CD8-positive, alpha-beta memory T cell (primary cell): Measurements from ENCODE around the gene TNFRSF1B. TPM values are rescaled to one million over a fixed set of nuclear protein-coding genes. Genes with fewer than 3 reads are reported as not detected.
A peak's percentile ranks its signal among the peaks of the same experiment; 100 is the strongest.

Source experiments
- CTCF ChIA-PET: fragments of 350-600 bp; sonication (Branson Sonifier 250); formaldehyde crosslinking; loops from one replicate; lab custom pipeline; 2021; ENCODE audit warnings: antibody characterized with exemption; lab: Charles Lee
- POLR2A ChIA-PET: fragments of 350-600 bp; sonication (Branson Sonifier 250); formaldehyde crosslinking; loops from one replicate; lab custom pipeline; 2021; ENCODE audit warnings: antibody characterized with exemption; lab: Charles Lee
- DNase-seq, 5 donors: peaks; one replicate each; pipeline versions ENCODE4 v3.0.0 to v3.0.0-alpha.2; 2020 to 2022; ENCODE audit warnings: mixed read lengths in 1 of 5
- H3K27ac ChIP-seq: one replicate; pipeline ENCODE4 v1.7.0; 2013; ENCODE audit warnings: low read depth, mild to moderate bottlenecking, low read length, moderate library complexity
- H3K27me3 ChIP-seq: 2 replicates; pipeline ENCODE4 v1.7.0; 2013; ENCODE audit warnings: low read length, mild to moderate bottlenecking; ENCODE audit not compliant: insufficient read depth, poor library complexity, severe bottlenecking
- H3K36me3 ChIP-seq: 2 replicates; pipeline ENCODE4 v1.7.0; 2013; ENCODE audit warnings: mild to moderate bottlenecking, low read length, moderate library complexity; ENCODE audit not compliant: insufficient read depth
- H3K4me1 ChIP-seq: 2 replicates; pipeline ENCODE4 v1.7.0; 2013; ENCODE audit warnings: mild to moderate bottlenecking, low read length, moderate library complexity; ENCODE audit not compliant: insufficient read depth
- H3K4me3 ChIP-seq: 2 replicates; pipeline ENCODE4 v1.7.0; 2013; ENCODE audit warnings: mild to moderate bottlenecking, low read length
- H3K9me3 ChIP-seq: 2 replicates; pipeline ENCODE4 v1.7.0; 2013; ENCODE audit warnings: mild to moderate bottlenecking, low read length
- H3K27ac Mint-ChIP-seq, 8 donors: one replicate each; pipeline ENCODE4 v1.8.0; 2020 to 2021; ENCODE audit warnings: mixed read lengths in 8 of 8, mild to moderate bottlenecking in 6 of 8, inconsistent platforms in 3 of 8, moderate library complexity in 3 of 8
- H3K27me3 Mint-ChIP-seq, 2 donors: one replicate each; pipeline ENCODE4 v1.8.0; 2020 to 2021; ENCODE audit warnings: mixed read lengths in 2 of 2, mild to moderate bottlenecking in 1 of 2, moderate library complexity in 1 of 2
- H3K36me3 Mint-ChIP-seq, 3 donors: one replicate each; pipeline ENCODE4 v1.8.0; 2020 to 2021; ENCODE audit warnings: mixed read lengths in 3 of 3, inconsistent platforms in 1 of 3, mild to moderate bottlenecking in 1 of 3
- H3K4me1 Mint-ChIP-seq, 3 donors: one replicate each; pipeline ENCODE4 v1.8.0; 2020 to 2021; ENCODE audit warnings: mixed read lengths in 3 of 3, inconsistent platforms in 1 of 3, mild to moderate bottlenecking in 1 of 3
- H3K4me3 Mint-ChIP-seq, 7 donors: one replicate each; pipeline ENCODE4 v1.8.0; 2020 to 2021; ENCODE audit warnings: mixed read lengths in 7 of 7, mild to moderate bottlenecking in 6 of 7, moderate library complexity in 4 of 7, inconsistent platforms in 2 of 7
- H3K9me3 Mint-ChIP-seq, 5 donors: one replicate each; pipeline ENCODE4 v1.8.0; 2020 to 2022; ENCODE audit warnings: mixed read lengths in 5 of 5, mild to moderate bottlenecking in 3 of 5, moderate library complexity in 2 of 5, inconsistent platforms in 1 of 5
- polyA plus RNA-seq: library from polyadenylated mRNA; unstranded; fragments of 300-500 nt; fragmentation: Illumina TruSeq; gene quantifications from one replicate; pipeline ENCODE4 v1.2.3, GENCODE V29; 2021
- total RNA-seq, 2 experiments: library from RNA; stranded (reverse); gene quantifications; one replicate each; pipeline ENCODE4 v1.2.3, GENCODE V29; 2021

Gene TNFRSF1B
- total and polyA plus RNA-seq, 3 experiments from 2014 or later: 164 to 174 (median 169) TPM

- Histone ChIP-seq H3K27ac (peak overlapping the region; percentile 14), H3K4me3 (no peak overlapping the region), H3K4me1 (peaks cover 51% of the 10 kb centered on the region), H3K27me3 (no peaks in the 10 kb centered on the region), H3K9me3 (no peaks in the 10 kb centered on the region), H3K36me3 (peaks cover 4% of the 10 kb centered on the region)
- H3K4me1 Mint-ChIP-seq: peaks cover 67 to 93% (median 73%) of the 10 kb centered on the region in 3 donors
- no peak overlapping the region for H3K4me3 Mint-ChIP-seq
- peaks cover 0 to 3% of the 10 kb centered on the region in 2 donors for H3K27me3 Mint-ChIP-seq
- ChIA-PET CTCF (interaction anchor here (1.0 to 7.2 kb wide), 2 partner anchors 24 to 61 kb away, joined by 3 to 50 read pairs; no protein-coding TSS in a partner anchor), POLR2A (no interaction called here)
- H3K27ac Mint-ChIP-seq: peak overlapping the region; percentile 68 to 99 (median 90)
- no peaks in the 10 kb centered on the region for H3K9me3 Mint-ChIP-seq
- peaks cover 0 to 54% (median under 1%) of the 10 kb centered on the region in 3 donors for H3K36me3 Mint-ChIP-seq
- DNase-seq: no peak
These were observed 17.4 kb downstream of the TNFRSF1B start for GRCh38 chr1:12184008-12184681.

GRCh38 chr1:12185036-12185917 lies 18.5 kb downstream of the TNFRSF1B start:
- Histone ChIP-seq H3K27ac (no peak overlapping the region), H3K36me3 (peaks cover 13% of the 10 kb centered on the region), H3K4me1 (peaks cover 42% of the 10 kb centered on the region), H3K4me3 (no peak overlapping the region), H3K9me3 (no peaks in the 10 kb centered on the region), H3K27me3 (no peaks in the 10 kb centered on the region)
- POLR2A ChIA-PET: no interaction called here
- Mint-ChIP-seq H3K4me1 (peaks cover 66 to 93% (median 74%) of the 10 kb centered on the region in 3 donors), H3K4me3 (no peak overlapping the region), H3K36me3 (peaks cover 0 to 53% (median 6%) of the 10 kb centered on the region in 3 donors), H3K9me3 (no peaks in the 10 kb centered on the region), H3K27ac (peak overlapping the region in 7 of 8 donors; percentile 38 to 97 (median 86)), H3K27me3 (no peaks in the 10 kb centered on the region)
- no peak for DNase-seq
- CTCF ChIA-PET: interaction anchor here (0.9 to 7.2 kb wide), 2 partner anchors 62 to 67 kb away, joined by 4 to 50 read pairs; no protein-coding TSS in a partner anchor

- Histone ChIP-seq H3K27me3 (no peaks in the 10 kb centered on the region), H3K27ac (no peak overlapping the region), H3K4me1 (peaks cover 38% of the 10 kb centered on the region), H3K36me3 (peaks cover 21% of the 10 kb centered on the region), H3K9me3 (no peaks in the 10 kb centered on the region), H3K4me3 (no peak overlapping the region)
- peaks cover 0 to 56% (median 7%) of the 10 kb centered on the region in 3 donors for H3K36me3 Mint-ChIP-seq
- CTCF ChIA-PET: interaction anchor here (0.9 to 7.2 kb wide), 3 partner anchors 23 to 68 kb away, joined by 4 to 50 read pairs (median 6); no protein-coding TSS in a partner anchor
- no peaks in the 10 kb centered on the region for H3K27me3 Mint-ChIP-seq
- H3K9me3 Mint-ChIP-seq: no peaks in the 10 kb centered on the region
- H3K4me3 Mint-ChIP-seq: no peak overlapping the region
- H3K27ac Mint-ChIP-seq: peak overlapping the region; percentile 9 to 95 (median 88)
- DNase-seq: no peak
- peaks cover 59 to 92% (median 69%) of the 10 kb centered on the region in 3 donors for H3K4me1 Mint-ChIP-seq
- POLR2A ChIA-PET: no interaction called here
These were observed 19.3 kb downstream of the TNFRSF1B start for GRCh38 chr1:12185918-12186678.

GRCh38 chr1:12186679-12186985 lies 19.8 kb downstream of the TNFRSF1B start:
- Mint-ChIP-seq H3K27ac (peak overlapping the region; percentile 9 to 94 (median 88)), H3K9me3 (no peaks in the 10 kb centered on the region), H3K36me3 (peaks cover 0 to 56% (median 7%) of the 10 kb centered on the region in 3 donors), H3K4me1 (peaks cover 58 to 86% (median 65%) of the 10 kb centered on the region in 3 donors), H3K27me3 (no peaks in the 10 kb centered on the region), H3K4me3 (no peak overlapping the region)
- ChIA-PET CTCF (interaction anchor here (2.1 to 7.2 kb wide), 2 partner anchors 23 to 63 kb away, joined by 6 to 50 read pairs; no protein-coding TSS in a partner anchor), POLR2A (interaction anchor here (0.6 kb wide), 1 partner anchor 14 kb away, joined by 15 read pairs; no protein-coding TSS in a partner anchor)
- Histone ChIP-seq H3K36me3 (peaks cover 22% of the 10 kb centered on the region), H3K27me3 (no peaks in the 10 kb centered on the region), H3K27ac (no peak overlapping the region), H3K4me1 (peaks cover 37% of the 10 kb centered on the region), H3K9me3 (no peaks in the 10 kb centered on the region), H3K4me3 (no peak overlapping the region)
- DNase-seq: no peak

- ChIA-PET CTCF (interaction anchor here (2.1 to 7.2 kb wide), 2 partner anchors 21 to 65 kb away, joined by 6 to 50 read pairs; no protein-coding TSS in a partner anchor), POLR2A (interaction anchor here (0.8 to 1.1 kb wide), 2 partner anchors 10 to 63 kb away, joined by 3 read pairs; no protein-coding TSS in a partner anchor)
- Histone ChIP-seq H3K4me1 (peaks cover 30% of the 10 kb centered on the region), H3K9me3 (no peaks in the 10 kb centered on the region), H3K36me3 (peaks cover 36% of the 10 kb centered on the region), H3K27me3 (no peaks in the 10 kb centered on the region), H3K4me3 (no peak overlapping the region), H3K27ac (no peak overlapping the region)
- DNase-seq: no peak
- Mint-ChIP-seq H3K4me1 (peaks cover 49 to 71% (median 55%) of the 10 kb centered on the region in 3 donors), H3K9me3 (no peaks in the 10 kb centered on the region), H3K4me3 (no peak overlapping the region), H3K36me3 (peaks cover 0 to 60% (median 8%) of the 10 kb centered on the region in 3 donors), H3K27me3 (no peaks in the 10 kb centered on the region), H3K27ac (peak overlapping the region; percentile 16 to 95 (median 91))
These were observed 21.3 kb downstream of the TNFRSF1B start for GRCh38 chr1:12188115-12188514.

GRCh38 chr1:12188657-12189327 lies 22.0 kb downstream of the TNFRSF1B start:
- no peaks in the 10 kb centered on the region for H3K9me3 Mint-ChIP-seq
- peaks cover 0 to 65% (median 10%) of the 10 kb centered on the region in 3 donors for H3K36me3 Mint-ChIP-seq
- H3K36me3 ChIP-seq: peaks cover 41% of the 10 kb centered on the region
- no peak for DNase-seq
- peak overlapping the region; percentile 24 to 95 (median 90) for H3K27ac Mint-ChIP-seq
- CTCF ChIA-PET: interaction anchor here (2.1 to 7.2 kb wide), 2 partner anchors 20 to 65 kb away, joined by 6 to 50 read pairs; no protein-coding TSS in a partner anchor
- H3K4me3 Mint-ChIP-seq: no peak overlapping the region
- no peaks in the 10 kb centered on the region for H3K27me3 Mint-ChIP-seq
- H3K4me1 ChIP-seq: peaks cover 31% of the 10 kb centered on the region
- peaks cover 42 to 67% (median 49%) of the 10 kb centered on the region in 3 donors for H3K4me1 Mint-ChIP-seq
- H3K27me3 ChIP-seq: no peaks in the 10 kb centered on the region
- no peak overlapping the region for H3K27ac ChIP-seq
- no peaks in the 10 kb centered on the region for H3K9me3 ChIP-seq
- POLR2A ChIA-PET: interaction anchor here (0.8 to 1.1 kb wide), 2 partner anchors 11 to 64 kb away, joined by 3 read pairs; no protein-coding TSS in a partner anchor
- no peak overlapping the region for H3K4me3 ChIP-seq

GRCh38 chr1:12189328-12189682 lies 22.5 kb downstream of the TNFRSF1B start:
- Histone ChIP-seq H3K27me3 (no peaks in the 10 kb centered on the region), H3K9me3 (no peaks in the 10 kb centered on the region), H3K27ac (no peak overlapping the region), H3K4me1 (peaks cover 27% of the 10 kb centered on the region), H3K4me3 (no peak overlapping the region), H3K36me3 (peaks cover 47% of the 10 kb centered on the region)
- peak overlapping the region; percentile 38 to 95 (median 82) for H3K27ac Mint-ChIP-seq
- H3K4me1 Mint-ChIP-seq: peaks cover 41 to 67% (median 43%) of the 10 kb centered on the region in 3 donors
- ChIA-PET CTCF (no interaction called here), POLR2A (interaction anchor here (1.1 kb wide), 1 partner anchor 65 kb away, joined by 3 read pairs; no protein-coding TSS in a partner anchor)
- DNase-seq: no peak
- peak overlapping the region in 1 of 7 donors; percentile 65 for H3K4me3 Mint-ChIP-seq
- peaks cover 0 to 70% (median 10%) of the 10 kb centered on the region in 3 donors for H3K36me3 Mint-ChIP-seq
- H3K27me3 Mint-ChIP-seq: no peaks in the 10 kb centered on the region
- H3K9me3 Mint-ChIP-seq: no peaks in the 10 kb centered on the region
